Endometrial microvascular endothelial cells (primary cell): ENCODE measurements around the gene RASA3. TPM values are rescaled to one million over a fixed set of nuclear protein-coding genes. Genes with fewer than 3 reads are reported as not detected.

Experiments used
- in situ Hi-C: cut with HindIII; loops from 2 replicates; pipeline ENCODE4 v1.10.0; 2017; ENCODE audit warnings: low sequenced_read_pairs, low pct_unique_long_range_greater_than_20kb; ENCODE audit errors: inconsistent ontology term
- total RNA-seq: library from RNA; depleted of rRNA; stranded (reverse); fragments of >200 nt; gene quantifications from one replicate; pipeline ENCODE4 v1.2.3, GENCODE V29; 2015; ENCODE audit errors: inconsistent ontology term

Gene RASA3
- total RNA-seq, 1 donor from 2014 or later: 56.0 TPM

DNA sequence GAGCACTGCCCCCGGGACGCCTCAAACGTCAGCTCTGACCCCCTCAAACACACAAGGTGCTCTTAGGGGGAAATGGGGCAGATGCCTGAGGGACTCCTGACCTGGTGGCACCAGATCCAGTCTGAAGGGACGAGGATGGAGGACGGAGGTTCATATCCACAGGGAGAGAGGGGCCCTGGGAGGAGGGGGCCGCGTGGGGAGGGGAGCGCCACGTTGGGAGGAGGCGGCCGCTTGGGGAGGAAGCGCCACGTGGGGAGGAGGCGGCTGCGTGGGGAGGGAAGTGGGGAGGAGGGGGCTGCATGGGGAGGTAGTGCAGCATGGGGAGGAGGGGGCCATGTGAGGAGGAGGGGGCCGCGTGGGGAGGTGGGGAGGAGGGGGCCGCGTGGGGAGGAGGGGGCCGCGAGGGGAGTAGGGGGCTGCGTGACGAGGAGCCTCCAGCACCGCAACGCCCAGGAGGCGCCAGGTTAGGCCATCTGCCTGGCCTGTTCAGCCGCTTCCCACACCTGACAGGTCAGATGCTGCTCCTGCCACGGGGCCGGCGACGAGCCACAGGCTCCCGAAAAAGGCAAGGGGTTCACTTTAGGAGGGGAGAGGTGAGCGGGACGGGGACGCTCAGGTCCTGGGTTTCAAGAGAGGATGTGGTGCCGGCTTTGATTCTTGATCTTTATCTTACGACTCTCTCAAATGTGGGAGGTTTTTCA, 121.9 kb downstream of the RASA3 start:
- in situ Hi-C loops: no loop called here

DNA sequence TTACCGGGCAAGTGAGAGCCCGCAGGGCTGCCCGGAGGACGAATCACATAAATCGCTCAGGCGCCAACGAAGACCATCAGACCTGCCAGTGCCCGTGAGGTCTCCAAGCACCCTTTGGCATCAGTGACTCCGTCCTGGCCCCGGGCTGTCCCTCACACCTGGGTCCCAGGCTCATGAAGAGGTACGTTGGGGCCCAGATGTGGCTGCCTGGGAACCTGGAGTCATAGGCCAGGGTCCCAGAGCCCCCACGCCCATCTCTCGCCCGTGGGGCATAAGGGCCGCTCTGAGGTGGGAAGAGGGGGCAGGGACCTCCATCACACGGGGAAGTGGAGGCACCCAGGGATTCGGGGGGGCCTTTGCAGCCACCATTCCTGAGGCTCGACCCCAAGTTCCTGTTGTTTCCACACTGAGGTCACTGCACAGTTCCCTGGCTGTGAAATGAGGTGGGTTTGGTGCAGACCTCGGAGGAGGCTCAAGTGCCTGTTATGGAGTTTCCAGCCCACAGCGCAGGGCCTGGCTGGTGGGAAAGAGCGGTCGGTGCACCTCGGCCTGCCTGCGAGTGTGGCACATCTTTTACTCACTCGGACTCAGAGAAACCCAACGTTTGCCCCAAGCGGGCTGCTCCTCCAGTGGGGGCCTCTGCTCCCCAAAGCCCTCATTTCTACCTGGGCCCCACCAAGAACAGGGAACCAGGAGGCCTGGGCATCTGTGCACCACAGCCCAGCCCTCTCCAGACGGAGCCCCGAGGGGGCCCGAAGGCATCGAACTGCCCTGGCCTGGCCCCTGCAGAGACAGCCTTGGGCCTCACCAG, 122.6 kb downstream of the RASA3 start:
- in situ Hi-C loops: no loop called here

DNA sequence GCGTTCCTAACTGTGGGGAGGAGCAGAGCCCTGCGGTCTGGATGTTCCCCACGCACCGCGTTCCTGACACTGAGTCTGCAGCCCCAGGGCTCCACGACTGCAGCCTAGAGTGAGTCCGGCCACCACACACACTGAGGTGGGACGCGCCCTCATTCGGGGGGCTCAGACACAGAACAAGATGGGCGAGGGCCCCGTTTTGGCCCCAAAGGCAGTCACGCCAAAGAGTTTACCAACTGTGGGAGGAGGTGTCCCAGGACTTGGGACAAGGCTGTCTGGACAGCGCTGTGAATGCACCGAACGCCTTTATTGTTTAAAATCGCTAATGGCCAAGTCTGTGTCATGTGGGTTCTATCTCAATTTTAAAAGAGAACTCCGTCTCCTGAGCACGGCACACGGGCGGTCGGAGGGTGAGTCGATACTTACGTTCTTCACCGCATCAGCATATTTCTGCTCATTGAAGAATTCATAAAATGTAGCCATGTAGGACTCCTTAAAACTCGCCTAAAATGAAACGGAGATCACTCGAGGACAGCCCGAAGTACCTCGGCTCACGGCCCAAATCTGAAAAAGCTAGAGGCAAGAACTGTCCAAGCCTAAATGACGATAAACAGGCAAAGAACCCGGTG, 123.3 kb downstream of the RASA3 start:
- in situ Hi-C loops: no loop called here

DNA sequence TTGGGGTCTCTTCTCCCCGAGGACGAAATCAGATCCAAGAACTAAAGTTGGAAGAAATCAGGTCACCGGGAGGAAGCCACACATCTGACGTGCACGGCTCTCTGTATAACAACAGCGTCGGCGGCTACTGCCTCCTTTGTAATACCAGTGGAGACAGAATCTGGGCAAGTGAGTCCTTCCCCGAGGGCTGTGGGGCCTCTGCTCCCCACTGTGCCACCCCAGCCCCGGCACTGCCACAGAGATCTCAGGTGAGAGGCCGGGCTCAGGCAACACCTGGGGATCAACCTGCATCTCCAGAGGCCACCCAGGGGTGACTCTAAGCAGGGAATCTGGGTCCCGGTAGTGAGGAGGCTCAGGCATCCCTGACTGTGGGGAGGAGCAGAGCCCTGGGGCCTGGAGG, 124.9 kb downstream of the RASA3 start:
- in situ Hi-C loops: no loop called here

DNA sequence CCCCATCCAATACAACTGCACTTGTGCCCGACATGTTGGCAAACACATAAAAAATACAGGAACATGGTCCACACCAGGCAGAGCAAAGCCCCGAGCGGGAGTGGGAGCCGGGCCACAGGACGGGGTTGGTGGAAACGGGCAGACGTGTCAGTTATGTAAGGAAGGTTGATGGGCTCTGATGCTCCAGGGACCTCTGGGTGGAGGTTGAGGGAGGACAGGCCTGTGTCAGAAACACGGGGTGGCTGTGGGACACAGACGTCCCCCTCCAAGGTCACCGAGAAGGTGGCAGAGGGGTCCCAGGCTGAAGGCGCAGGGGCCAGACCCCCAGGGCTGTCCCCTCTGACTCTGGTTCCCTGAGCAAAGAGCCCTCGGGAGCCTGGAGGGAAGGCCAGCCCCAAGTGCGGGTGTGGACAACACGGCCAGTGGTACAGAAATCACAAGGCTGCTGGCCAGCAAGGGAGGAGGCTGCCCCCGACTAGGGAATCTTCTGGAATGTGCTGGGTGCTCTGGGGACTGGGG, 127.2 kb downstream of the RASA3 start:
- in situ Hi-C loops: no loop called here

DNA sequence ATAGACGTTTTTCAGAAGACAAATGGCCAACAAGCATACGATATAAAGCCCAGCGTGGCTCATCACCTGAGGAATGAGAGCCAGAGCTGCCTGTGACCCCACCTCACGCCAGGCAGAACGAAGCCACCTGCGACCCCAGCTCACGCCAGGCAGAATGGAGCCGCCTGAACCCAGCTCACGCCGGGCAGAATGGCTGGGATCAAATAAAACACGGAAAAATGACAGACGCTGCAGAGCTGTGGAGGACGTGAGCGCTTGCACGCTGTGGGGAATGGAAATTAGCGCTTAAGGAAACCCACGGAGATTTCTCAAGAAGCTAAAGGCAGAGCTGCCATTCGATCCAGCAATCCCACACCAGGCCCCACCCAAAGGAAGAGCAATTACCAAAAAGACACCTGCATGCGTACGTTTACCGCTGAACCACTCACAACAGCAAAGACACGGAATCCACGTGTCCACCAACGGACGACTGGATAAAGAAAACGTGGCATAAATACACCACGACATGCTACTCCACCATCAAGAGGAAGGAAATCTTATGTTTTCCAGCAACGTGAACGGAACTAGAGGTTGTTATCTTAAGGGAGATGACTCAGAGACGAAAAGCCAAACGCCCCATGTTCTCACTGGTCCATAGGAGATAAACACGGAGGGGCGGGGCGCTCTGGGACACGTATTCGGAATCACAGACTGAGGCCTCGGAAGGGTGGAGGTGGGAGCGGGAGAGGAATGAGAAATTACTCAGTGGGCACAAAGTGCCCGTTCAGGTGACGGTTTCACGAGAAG, 127.8 kb downstream of the RASA3 start:
- in situ Hi-C loops: no loop called here

DNA sequence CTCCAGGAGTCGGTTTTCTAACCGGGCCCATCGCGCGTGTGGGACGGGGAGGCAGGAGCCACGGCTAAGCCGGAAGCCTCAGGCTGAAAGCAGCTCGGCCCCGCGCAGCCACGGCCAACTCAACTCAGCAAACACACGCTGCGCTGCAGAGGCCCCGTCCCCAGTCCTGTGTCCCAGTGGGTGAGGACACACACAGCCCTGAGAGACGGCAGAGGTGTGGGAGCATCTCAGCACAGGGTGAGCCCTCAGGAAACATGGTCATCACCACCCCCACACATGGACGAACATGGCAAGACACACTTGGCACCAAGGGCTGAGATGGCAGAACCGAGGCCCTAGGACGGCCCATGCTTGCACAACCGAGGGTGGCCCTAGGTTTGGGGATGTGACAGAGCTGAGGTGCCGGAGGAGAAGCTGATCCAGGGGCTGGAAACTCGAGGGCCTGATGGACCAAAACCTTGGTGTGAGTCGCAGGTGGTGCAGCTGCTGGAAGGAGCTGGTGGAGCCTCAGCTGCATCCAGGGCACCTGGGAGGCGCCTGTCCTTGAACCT, 129.6 kb downstream of the RASA3 start:
- in situ Hi-C loops: no loop called here

DNA sequence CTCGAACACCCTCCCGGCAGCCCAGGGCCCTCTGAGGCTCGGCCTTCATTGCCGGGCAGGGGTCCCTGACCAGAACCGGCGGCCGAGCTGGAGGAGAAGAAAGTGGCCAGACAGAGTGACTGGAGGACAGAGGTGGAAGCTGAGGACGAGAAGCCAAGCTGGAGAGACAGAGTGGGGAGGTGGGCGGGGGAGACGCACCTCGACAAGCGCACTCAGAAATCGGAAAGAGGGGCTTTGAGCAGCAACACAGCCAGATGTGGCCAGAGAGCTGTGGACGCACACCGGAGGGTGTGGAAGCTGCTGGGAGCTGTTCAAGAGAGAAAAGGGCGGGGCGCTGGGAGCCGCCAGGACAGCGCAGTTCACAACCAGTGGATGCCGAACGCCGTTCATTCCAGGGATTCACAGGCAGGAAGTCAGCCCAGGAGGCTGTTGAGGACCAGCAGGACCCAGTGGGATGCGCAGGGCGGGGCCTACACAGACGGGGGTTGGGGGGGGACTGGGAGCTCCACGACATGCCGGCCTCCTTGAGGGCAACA, 130.3 kb downstream of the RASA3 start:
- in situ Hi-C loops: no loop called here

DNA sequence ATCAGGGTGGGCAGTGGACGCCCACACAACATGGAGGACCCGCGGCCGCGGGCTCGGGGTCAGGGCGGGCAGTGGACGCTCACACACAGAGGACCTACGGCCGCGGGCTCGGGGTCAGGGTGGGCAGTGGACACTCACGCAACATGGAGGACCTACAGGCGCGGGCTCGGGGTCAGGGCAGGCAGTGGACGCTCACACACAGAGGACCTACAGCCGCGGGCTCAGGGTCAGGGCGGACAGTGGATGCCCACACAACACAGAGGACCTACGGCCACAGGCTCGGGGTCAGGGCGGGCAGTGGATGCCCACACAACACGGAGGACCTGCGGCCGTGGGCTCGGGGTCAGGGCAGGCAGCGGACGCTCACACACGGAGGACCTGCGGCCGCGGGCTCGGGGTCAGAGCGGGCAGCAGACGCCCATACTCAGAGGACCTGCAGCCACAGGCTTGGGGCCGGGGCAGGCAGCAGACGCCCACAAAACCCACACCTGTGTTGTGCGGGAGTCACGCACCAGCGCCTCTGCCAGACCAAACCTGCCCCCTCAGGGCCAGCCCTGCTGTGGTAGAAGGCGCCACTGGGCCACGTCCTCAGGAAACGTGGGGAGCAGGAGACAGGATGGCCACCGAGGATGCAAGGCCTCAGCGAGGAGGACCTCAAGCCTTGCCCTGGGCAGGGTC, 131.0 kb downstream of the RASA3 start:
- in situ Hi-C loops: no loop called here

DNA sequence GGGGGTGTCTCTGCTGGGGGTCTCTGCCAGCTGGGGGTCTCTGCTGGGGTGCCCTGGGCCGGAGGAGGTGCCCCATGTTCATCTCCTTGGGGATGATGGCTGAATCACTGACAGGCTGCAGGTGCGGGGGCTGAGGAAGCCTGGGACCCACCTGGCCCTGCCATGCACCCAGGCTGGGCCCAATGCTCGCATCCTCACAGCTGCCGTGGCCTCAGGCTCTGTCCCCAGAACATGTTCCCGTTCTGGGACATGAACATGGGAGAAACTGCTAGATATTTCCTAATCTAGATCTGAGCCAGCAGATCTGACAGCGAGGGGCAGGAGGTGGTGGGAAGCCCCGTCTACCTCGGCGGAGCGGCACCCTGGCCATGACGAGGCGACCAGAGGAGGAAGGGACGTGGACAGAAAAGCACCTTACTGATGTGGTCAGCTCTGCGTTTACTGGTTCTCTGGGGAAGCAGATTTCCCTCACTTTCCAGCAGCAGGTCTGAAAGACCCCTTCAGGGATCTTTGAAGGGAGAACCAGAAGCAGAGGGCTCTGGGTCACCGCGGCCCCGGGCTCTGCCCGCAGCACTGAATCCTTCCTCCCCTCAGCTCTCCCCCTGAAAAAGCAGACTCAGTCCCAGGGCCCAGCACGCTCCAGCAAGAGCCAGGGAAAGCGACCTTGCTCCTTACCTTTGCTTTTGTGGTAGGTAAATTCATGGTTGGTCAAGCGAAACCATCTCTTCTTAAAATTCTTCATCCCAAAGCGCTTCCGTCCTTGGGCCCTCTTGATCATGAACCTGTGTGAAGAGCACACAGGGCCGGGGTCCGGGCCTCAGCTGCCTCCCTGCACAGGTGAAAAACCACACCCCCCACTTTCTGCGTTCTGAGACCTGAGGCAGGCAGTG, 132.0 kb downstream of the RASA3 start:
- in situ Hi-C loops: no loop called here

DNA sequence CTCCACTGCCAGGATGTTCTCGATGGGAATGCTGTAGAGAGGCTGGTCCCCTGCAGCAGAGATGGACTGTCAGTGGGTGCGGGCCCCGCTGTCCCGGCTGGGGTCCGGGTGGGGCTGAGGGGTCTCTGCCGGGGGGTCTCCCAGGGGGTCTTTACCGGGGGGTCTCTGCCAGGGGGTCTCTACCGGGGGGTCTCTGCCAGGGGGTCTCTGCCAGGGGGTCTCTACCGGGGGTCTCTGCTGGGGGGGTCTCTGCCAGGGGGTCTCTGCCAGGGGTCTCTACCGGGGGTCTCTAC, 132.9 kb downstream of the RASA3 start:
- in situ Hi-C loops: no loop called here

DNA sequence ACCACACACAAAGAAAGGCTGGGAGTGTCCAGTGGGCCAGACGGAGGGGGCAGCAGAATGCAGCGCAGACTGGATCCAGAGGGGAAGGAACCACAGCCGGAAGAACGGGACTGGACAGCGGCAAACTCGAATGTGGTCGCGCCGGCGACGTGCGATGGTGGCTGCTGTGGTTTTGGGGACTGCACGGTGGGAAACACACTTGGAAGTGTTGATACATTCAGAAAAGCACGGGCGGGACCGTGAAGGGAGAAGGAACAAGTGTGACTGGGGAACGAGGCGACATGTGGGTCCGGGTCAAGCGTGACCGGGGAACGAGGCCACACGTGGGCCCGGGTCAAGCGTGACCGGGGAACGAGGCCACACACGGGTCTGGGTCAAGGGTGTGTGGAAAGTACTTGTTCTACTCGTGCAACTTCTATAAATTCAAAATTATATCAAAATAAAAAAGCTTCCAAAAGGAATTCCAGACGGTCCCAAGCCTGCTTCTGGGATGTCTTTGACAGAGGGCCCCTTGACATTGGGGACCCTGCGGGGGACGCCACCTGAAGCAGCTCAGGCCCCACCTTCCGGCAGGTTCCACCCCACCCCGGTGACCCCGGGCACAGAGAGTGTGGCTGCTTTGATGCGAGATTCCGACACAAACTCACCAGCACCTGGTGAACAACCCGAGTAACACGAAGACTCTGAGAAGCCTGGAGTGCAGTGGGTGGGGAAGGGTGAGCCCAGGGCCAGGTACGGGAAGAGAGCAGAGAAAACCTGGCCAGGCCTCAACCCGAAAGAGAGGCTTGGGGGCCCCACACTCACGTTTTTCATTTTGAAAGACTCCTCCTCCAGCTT, 133.4 kb downstream of the RASA3 start:
- in situ Hi-C loops: no loop called here

DNA sequence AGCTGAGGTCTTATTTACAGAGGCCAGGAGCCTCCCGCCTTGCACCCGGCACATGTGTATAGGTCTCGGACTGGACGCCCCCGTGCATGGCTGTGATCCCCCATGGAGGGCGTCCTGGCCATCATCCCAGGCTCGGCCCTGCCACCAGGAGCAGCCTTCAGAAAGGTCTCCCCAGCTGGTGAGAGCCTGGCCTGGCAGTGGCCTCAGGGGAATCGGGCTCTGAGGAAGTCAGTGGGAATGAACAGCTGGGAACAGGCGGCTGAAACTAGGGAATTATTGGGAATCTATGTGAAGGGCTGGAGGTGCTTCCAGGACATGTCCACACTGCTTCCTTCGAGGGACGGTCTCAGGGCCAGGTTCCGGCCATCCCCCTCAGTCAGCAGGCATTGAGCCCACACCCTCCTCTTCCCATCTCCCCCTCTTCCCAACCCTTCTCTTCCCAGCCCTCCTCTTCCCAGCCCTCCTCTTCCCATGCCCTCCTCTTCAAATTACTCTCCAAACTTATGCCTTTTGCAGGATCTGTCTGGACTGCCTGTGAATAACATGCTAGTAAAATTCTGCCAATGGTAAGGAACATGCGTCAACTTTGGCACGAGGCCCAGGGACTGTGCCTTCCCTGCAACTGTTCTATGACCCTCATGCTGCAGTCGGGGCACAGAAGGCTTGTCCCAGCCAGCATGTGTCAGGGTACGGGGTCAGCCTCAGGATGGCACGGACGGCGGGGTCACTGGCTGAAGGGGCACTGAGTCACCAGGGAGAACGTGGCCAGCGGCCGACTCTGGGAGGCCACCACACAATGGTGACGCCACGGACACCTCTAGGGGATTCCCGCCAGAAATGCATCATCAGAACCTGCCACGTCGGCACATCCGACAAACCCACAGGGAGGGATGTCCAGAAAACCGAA, 134.3 kb downstream of the RASA3 start:
- in situ Hi-C loops: no loop called here

DNA sequence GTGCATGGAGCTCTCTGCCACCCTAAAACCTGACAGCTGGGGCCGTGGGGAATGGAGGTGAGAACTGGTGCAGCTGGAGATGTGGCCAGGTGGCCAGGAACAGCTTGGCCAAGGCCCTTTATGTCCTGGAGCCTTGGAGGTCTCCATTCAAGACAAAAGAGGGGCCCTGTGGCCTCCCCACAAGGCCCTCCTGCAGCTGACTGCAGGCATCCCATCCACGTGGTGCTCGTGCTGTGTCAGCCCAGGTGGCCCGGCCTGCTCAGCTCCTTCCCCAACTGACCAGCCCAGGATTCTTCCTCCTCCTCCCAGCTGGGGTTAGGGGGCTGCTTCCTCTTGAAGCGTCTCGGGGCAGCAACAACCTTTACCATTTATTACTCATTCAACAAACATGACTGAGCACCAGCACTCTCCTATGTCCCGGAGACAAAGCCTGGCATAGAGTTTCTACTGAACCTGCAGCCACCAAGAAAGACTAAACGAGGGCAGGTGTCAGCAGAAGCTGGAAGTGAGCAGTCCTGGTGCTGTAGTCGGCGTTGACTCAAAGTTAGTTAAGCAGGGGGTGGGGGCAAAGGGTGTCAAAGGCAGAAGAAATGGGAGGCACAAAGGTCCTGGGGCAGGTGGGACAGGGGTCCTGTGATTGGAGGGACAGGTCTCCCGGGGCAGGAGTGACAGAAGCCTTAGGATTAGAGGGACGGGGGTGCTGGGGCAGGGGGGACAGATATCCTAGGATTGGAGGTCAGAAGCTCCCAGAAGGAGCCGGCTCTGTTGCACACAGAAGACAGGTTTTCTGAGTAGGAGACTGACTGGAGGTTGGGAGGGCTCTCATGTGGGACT, 135.3 kb downstream of the RASA3 start:
- in situ Hi-C loops: no loop called here
